Nephron (organoid): Measurements from ENCODE around the gene DCST1.

Experiments used
- H3K27ac Mint-ChIP-seq, 3 experiments: 2 replicates each; pipeline ENCODE4 v1.8.0; 2020; ENCODE audit warnings: mixed read lengths in 3 of 3, mild to moderate bottlenecking in 2 of 3, moderate library complexity in 1 of 3
- H3K27me3 Mint-ChIP-seq: 2 replicates; pipeline ENCODE4 v1.8.0; 2021; ENCODE audit warnings: low read depth, mild to moderate bottlenecking, moderate library complexity, mixed read lengths
- H3K36me3 Mint-ChIP-seq: 2 replicates; pipeline ENCODE4 v1.8.0; 2020; ENCODE audit warnings: low read depth, mixed read lengths
- H3K4me1 Mint-ChIP-seq: 2 replicates; pipeline ENCODE4 v1.8.0; 2020; ENCODE audit warnings: mixed read lengths
- H3K4me3 Mint-ChIP-seq, 3 experiments: 2 replicates each; pipeline ENCODE4 v1.8.0; 2020; ENCODE audit warnings: mild to moderate bottlenecking in 3 of 3, mixed read lengths in 3 of 3, moderate library complexity in 2 of 3
- H3K9me3 Mint-ChIP-seq: 2 replicates; pipeline ENCODE4 v1.8.0; 2020; ENCODE audit warnings: mixed read lengths
- TF ChIP-seq, protein P1 (sequence below), 3 experiments: fragments of 200-600 bp; sonication (generic); IDR thresholded peaks; one replicate each; pipeline ENCODE4 v1.5.0; 2021; ENCODE audit warnings: antibody characterized with exemption in 3 of 3; ENCODE audit not compliant: unreplicated experiment in 3 of 3

DCST1 gene

DNA sequence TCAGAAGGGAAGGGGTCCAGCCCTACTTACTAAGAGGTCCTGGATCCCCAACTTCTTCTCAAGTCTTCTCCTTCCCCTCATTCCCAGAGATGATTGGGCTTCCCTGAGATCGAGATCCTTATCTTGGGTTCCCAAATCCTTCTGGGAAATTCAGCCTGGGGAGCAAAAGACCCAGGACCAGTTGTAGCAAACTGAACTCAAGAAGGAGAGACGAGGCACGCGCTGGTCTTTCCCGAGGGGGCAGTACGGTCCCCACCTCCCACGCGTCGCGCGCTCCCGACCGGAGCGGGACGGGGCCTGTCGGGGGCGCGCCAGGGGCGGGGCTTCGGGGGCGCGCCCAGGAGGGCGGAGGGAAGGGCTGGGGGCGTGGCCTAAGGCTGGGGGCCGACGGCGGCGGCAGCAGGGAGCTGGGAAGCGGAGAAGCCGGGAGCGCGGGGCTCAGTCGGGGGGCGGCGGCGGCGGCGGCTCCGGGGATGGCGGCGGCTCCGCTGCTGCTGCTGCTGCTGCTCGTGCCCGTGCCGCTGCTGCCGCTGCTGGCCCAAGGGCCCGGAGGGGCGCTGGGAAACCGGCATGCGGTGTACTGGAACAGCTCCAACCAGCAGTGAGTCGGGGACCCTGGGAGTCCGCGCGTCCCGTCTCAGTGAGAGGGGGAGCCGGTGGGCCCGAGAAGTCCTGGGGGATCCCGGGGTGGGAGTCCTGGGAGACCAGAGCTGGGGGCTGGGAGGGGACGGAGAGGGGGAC lies 45.0 kb downstream of the DCST1 start, which contains the start of gene EFNA3:
TSS of gene EFNA3 (plus strand) at position 369 of the 741 bp plus-strand sequence. CDS start at position 474, 105 bp downstream.
- Mint-ChIP-seq H3K27me3 (peaks cover 66% of the 10 kb centered on the region), H3K4me1 (peaks cover 23% of the 10 kb centered on the region), H3K4me3 (peak within 1 kb of the TSS; percentile 87 to 98 (median 90)), H3K36me3 (no peaks in the 10 kb centered on the region), H3K9me3 (no peaks in the 10 kb centered on the region), H3K27ac (peak within 1 kb of the TSS in 2 of 3 experiments; percentile 54 to 81)
- TF ChIP-seq, protein P1, sequence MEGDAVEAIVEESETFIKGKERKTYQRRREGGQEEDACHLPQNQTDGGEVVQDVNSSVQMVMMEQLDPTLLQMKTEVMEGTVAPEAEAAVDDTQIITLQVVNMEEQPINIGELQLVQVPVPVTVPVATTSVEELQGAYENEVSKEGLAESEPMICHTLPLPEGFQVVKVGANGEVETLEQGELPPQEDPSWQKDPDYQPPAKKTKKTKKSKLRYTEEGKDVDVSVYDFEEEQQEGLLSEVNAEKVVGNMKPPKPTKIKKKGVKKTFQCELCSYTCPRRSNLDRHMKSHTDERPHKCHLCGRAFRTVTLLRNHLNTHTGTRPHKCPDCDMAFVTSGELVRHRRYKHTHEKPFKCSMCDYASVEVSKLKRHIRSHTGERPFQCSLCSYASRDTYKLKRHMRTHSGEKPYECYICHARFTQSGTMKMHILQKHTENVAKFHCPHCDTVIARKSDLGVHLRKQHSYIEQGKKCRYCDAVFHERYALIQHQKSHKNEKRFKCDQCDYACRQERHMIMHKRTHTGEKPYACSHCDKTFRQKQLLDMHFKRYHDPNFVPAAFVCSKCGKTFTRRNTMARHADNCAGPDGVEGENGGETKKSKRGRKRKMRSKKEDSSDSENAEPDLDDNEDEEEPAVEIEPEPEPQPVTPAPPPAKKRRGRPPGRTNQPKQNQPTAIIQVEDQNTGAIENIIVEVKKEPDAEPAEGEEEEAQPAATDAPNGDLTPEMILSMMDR (IDR thresholded peaks at IDR 0.05; ENCODE audit: unreplicated experiment in 3 of 3), result no peak

DNA sequence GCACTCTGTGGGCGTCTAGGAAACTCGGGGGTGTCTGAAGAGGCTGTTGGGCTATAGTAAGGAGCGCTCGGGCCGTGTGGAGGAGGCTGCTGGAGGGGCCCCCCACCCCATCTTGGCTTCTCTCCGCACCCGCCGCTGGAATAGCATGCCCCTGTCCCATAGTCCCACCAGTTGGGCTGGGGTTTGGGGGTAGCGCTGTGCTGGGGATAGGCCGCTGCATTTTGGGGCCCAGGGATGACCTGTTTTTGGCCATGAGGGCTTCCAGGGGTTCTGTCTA lies 45.5 kb downstream of the DCST1 start:
- TF ChIP-seq, protein P1 (IDR thresholded peaks at IDR 0.05; ENCODE audit: unreplicated experiment in 3 of 3), result no peak
- Mint-ChIP-seq H3K4me1 (peaks cover 28% of the 10 kb centered on the region), H3K27ac (peak overlapping the region in 2 of 3 experiments; percentile 54 to 81), H3K4me3 (peak overlapping the region; percentile 87 to 98 (median 90)), H3K36me3 (no peaks in the 10 kb centered on the region), H3K27me3 (peaks cover 66% of the 10 kb centered on the region), H3K9me3 (no peaks in the 10 kb centered on the region)

DNA sequence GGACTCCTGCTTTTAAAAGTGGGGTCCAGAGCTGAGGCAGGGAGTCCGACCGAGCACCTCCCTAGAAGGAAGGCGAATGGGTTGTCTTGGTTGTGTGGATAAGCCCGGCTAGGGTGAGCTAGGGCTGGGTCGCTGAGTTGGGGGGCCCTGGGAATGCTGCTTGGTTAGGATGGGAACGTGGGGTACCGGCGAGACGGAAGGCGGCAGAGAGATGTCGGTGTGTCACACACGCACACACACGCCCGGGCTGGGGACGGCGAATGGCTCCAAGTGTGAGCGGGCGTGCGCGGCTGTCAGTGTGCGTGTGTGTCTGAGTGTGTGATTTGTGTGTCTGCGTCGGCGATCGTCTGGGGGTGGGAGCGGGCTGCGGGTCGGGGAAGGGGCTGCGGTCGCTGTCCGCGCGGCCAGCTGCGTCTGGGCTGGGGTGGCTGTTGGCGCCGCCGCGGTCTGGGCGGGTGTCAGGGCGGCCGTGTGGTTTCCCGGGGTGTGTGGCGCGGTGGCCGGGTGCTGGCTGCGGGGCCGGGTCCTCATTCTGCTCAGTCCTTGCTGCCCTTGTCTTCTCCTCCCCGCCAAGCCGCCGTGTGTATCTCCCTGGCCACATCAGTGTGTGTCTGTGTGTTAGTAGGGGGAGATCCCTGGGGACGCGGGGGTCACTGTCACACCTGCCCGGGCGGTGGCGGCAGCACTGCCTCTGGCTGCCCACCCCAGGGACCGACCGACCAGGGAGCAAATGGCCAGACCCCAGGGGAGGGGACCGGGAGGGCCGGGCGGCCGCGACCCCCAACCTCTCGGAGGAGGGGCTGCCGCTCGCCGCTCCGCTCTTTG lies 46.1 kb downstream of the DCST1 start:
- TF ChIP-seq, protein P1 (IDR thresholded peaks at IDR 0.05; ENCODE audit: unreplicated experiment in 3 of 3), result no peak
- Mint-ChIP-seq H3K4me3 (peak overlapping the region; percentile 87 to 98 (median 90)), H3K9me3 (no peaks in the 10 kb centered on the region), H3K27me3 (peaks cover 72% of the 10 kb centered on the region), H3K27ac (peak overlapping the region in 2 of 3 experiments; percentile 54 to 81), H3K4me1 (peaks cover 34% of the 10 kb centered on the region), H3K36me3 (no peaks in the 10 kb centered on the region)

DNA sequence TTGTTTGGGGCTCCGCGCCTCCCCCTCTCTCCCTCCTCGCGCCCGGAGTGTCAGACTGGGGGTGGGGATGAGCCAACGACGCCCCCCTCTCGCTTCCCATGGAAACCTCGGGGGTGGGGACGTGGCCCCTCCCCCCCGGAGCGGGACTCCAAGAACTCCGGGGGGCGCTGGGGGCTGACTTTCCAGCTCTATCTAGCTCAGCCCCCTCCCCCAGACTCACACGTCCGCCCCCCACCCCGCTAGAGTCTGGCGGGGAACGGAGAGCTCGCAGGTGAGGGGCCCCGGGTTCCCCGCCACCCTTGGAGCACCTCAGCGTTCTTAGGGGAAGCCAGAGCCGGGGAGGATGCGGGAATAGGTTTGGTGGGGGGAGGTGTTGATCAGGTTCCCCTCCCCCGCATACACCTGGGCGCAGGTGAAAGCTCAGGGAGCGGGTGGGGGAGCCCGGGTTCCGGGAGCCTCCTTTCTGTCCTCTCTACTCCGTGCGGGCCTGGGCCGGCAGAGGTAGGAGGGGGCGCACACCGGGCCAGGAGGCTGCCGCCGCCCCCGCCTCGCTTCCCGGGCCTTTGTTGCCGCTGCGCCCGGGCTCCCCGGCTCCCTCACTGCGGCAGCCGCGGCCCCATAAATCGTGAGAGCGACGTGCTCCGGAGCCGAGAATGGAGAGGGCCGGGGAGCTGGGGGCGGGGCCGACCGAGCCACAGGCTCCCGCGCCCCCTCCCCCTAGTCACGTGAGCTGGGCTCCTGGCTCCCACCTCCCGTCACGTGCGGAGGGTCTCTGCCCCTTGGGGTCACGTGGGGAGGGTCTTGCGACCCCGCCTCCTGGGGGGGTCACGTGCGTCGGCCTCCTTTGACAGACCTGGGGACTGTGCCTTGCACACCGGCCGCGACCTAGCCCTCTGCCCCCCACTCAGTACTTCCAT lies 46.9 kb downstream of the DCST1 start:
- TF ChIP-seq, protein P1 (IDR thresholded peaks at IDR 0.05; ENCODE audit: unreplicated experiment in 3 of 3), result no peak
- no peaks in the 10 kb centered on the region for H3K9me3 Mint-ChIP-seq
- H3K4me1 Mint-ChIP-seq, result peaks cover 34% of the 10 kb centered on the region
- H3K36me3 Mint-ChIP-seq, result no peaks in the 10 kb centered on the region
- peaks cover 73% of the 10 kb centered on the region for H3K27me3 Mint-ChIP-seq
- peak overlapping the region; percentile 84 to 98 (median 85) for H3K4me3 Mint-ChIP-seq
- peak overlapping the region in 1 of 3 experiments; percentile 35 for H3K27ac Mint-ChIP-seq

DNA sequence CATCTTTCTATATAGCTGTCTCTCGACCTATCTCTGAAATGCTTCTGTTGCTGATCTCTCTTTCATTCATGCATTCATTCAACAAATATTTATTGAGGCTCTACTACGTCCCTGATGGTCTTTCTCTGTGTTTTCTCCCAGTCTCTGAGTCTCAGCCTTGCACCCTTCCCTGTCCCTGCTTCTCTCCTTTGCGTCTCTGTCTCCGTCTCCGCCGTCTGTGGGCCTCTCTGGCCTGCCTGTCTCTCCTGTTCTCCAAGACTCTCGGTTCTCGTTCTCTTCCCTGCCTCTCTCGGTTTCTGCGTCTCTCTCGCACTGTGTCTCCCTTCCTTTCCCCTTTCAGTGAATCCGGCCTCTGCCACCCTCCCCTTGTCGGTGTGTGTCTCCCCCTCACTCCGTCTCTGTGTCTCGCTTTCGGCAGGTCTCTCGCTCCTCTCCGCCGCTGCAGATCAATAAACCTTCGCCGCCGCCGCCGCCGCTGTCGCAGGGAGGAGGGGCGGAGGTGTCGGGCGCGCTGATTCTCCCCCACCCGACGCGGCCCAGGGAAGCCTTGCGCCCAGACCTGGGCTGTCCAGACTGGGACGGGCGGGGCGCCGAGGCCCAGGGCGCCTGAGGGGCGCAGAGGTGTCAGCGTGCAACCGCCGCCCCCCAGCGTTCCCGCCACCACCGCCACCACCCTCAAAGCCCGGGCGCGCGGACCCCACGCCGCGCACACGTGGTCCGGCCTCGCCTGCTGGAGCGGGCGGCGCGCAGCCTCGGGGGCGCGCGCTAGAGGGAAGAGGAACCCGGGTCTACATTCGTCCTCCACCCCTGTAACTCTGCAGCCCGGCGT lies 48.1 kb downstream of the DCST1 start:
- Mint-ChIP-seq H3K27me3 (peaks cover 68% of the 10 kb centered on the region), H3K4me1 (peaks cover 34% of the 10 kb centered on the region), H3K4me3 (peak overlapping the region; percentile 84 to 98 (median 85)), H3K36me3 (no peaks in the 10 kb centered on the region), H3K27ac (peak overlapping the region; percentile 5 to 67 (median 35)), H3K9me3 (no peaks in the 10 kb centered on the region)
- TF ChIP-seq, protein P1 (IDR thresholded peaks at IDR 0.05; ENCODE audit: unreplicated experiment in 3 of 3), result no peak
